Measurements from ENCODE around the gene CHD1L.

Gene CHD1L

DNA sequence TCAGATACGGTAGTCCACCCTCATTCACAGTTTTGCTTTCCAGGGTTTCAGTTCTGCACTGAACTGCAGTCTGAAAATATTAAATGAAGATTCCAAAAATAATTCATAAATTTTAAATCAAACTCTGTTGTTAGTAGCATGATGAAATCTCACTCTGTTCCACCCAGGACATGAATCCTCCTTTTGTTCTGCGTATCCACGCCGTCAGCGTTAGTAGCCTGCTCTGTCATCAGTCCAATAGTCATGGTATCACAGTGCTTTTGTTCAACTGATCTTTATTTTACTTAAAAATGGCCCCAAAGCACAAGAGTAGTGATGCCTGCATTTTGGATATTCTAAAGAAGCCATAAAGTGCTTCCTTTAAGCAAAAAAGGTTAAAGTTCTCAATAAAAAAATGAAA, 23.9 kb downstream of the CHD1L start:
- no peak overlapping the region for H3K4me3 ChIP-seq (ENCODE audit: low read depth, low read length)
- TF ChIP-seq, protein P1, sequence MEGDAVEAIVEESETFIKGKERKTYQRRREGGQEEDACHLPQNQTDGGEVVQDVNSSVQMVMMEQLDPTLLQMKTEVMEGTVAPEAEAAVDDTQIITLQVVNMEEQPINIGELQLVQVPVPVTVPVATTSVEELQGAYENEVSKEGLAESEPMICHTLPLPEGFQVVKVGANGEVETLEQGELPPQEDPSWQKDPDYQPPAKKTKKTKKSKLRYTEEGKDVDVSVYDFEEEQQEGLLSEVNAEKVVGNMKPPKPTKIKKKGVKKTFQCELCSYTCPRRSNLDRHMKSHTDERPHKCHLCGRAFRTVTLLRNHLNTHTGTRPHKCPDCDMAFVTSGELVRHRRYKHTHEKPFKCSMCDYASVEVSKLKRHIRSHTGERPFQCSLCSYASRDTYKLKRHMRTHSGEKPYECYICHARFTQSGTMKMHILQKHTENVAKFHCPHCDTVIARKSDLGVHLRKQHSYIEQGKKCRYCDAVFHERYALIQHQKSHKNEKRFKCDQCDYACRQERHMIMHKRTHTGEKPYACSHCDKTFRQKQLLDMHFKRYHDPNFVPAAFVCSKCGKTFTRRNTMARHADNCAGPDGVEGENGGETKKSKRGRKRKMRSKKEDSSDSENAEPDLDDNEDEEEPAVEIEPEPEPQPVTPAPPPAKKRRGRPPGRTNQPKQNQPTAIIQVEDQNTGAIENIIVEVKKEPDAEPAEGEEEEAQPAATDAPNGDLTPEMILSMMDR (IDR thresholded peaks at IDR 0.05; ENCODE audit: control insufficient read depth, extremely low read depth, insufficient read depth): no peak
- DNase-seq (ENCODE audit: low read depth): no peak

DNA sequence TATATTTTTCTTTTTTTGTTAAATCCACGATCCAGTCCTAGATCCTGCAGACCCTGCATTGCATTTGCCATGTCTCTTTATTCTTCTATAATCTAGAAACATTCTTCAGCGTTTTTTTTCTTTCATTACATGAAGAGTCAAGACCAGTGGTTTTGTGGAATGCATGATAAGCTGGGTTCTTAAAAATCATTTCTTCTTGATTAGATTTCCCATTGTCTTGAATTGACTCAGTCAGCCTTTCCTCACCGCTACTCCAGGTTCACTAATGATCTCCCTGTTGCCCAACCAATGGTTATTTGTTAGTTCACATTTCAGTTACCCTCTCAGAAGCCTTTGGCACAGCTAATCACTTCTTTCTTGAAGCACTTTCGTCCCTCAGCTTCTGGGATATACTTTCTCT, 25.2 kb downstream of the CHD1L start:
- H3K4me3 ChIP-seq (ENCODE audit: low read depth, low read length): no peak overlapping the region
- TF ChIP-seq, protein P1 (IDR thresholded peaks at IDR 0.05; ENCODE audit: control insufficient read depth, extremely low read depth, insufficient read depth): no peak
- DNase-seq (ENCODE audit: low read depth): no peak

DNA sequence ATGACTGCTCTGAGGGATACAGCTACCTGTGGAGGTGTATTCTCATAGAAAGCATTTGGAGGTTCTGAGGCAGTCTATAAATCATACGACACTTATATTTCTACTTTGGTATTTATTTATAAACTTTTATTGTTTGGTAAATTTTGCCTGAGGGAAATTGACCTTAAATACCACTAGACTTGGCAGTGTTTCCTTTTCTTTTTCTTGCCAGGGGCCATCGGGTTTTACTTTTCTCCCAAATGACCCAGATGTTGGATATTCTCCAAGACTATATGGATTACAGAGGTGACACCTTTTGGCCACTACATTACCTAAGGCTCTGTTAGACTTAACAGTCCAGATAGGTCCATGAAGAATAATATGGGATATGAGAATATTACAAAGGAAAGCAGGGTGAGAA, 28.2 kb downstream of the CHD1L start:
- no peak overlapping the region for H3K4me3 ChIP-seq (ENCODE audit: low read depth, low read length)
- TF ChIP-seq, protein P1 (IDR thresholded peaks at IDR 0.05; ENCODE audit: control insufficient read depth, extremely low read depth, insufficient read depth): no peak
- DNase-seq (ENCODE audit: low read depth): peak; percentile 81

DNA sequence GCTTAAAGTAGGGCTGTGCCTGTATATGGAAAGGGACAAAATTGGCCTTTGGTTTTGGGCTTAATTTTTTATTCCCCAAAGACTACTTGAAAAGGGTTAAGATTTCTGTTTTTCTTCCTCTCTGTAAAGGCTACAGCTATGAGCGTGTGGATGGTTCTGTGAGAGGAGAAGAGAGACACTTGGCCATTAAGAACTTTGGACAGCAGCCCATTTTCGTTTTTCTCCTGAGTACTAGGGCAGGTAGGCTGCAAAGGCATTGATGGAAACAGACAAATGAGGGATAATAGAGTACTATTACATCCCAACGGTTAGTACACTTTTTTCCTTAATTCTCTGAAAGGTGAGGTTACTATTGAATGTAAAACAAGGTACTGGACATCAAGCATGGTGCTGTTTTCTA, 29.6 kb downstream of the CHD1L start:
- no peak overlapping the region for H3K4me3 ChIP-seq (ENCODE audit: low read depth, low read length)
- TF ChIP-seq, protein P1 (IDR thresholded peaks at IDR 0.05; ENCODE audit: control insufficient read depth, extremely low read depth, insufficient read depth): no peak
- DNase-seq (ENCODE audit: low read depth): no peak

DNA sequence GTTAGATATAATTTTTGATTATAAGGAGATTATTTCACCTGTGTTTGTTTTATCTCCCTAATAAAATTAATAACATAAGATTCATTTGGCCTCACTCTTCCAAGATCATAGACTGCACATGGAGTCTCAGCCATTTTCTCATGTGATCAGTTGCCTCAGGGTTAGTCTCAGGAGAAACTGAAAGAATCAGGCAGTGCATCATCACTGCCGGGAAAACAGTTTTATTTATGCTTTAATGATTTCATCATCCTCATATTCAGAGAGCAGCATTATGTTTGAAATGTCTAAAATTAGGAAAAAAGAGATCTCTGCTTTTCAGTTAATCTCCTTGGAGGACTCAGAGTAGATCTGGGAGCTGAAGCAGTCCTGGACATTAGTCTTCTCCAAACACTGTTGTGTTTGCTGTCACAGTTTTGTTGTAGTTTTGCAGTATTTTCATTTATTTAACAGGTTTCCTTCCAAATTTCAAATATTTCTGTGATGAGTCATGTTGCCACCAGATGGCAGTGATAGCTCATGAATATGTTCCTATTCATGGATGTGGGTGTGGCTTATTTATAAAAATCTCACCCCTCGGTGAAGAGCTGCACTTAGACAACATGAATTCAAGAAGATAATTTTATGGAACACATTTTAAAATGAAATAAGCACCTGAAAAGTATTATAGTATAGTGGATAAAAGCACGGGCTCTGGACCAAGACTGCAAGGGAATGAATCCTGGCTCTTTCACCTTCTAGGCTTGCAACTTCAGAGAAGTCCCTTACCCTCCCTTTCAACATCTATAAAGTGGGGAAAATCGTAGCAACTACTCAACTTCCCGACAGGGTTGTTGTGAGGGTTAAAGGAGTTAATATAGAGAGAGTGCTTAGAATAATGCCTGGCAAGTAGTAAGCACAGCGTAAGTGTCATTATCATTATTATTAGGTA, 31.2 kb downstream of the CHD1L start:
- DNase-seq (ENCODE audit: low read depth): peak; percentile 52
- no peak overlapping the region for H3K4me3 ChIP-seq (ENCODE audit: low read depth, low read length)

DNA sequence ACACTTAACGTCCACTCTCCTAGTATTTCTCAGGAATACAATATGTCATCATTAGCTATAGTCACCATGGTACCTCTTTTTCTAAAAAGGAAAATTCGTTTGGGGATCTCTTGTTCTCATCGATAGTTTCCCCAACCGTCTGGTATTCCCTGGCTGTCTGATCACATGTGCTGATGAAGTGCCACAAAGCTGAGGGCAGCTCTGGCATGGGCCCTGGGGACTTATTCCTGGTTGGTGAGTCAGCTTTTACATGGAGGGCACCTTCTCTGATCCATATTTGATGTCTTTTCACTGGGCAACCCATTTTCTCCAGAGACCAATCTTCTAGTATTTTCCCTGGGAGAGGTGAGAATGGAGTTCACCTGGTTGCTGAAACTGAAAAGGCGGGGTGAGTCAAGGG, 39.5 kb downstream of the CHD1L start:
- no peak for DNase-seq (ENCODE audit: low read depth)
- TF ChIP-seq, protein P1 (IDR thresholded peaks at IDR 0.05; ENCODE audit: control insufficient read depth, extremely low read depth, insufficient read depth): no peak

More for the DNA sequence above, 31.2 kb downstream of the CHD1L start:
- TF ChIP-seq, protein P1 (IDR thresholded peaks at IDR 0.05; ENCODE audit: control insufficient read depth, extremely low read depth, insufficient read depth): peak; percentile 74

More for the DNA sequence above, 39.5 kb downstream of the CHD1L start:
- H3K4me3 ChIP-seq (ENCODE audit: low read depth, low read length): no peak overlapping the region

Data from LNCaP clone FGC (cell line).